CD14-positive monocyte (primary cell): ENCODE measurements around the gene PDILT. TPM values are rescaled to one million over a fixed set of nuclear protein-coding genes. Genes with fewer than 3 reads are reported as not detected.

ENCODE experiments used
- DNase-seq, 3 donors: peaks; one replicate each; pipeline ENCODE4 v3.0.0-alpha.2; 2011 to 2022
- H2AFZ ChIP-seq: 2 replicates; pipeline ENCODE4 v1.6.0; 2012; ENCODE audit warnings: mild to moderate bottlenecking, low read depth, low read length, inconsistent platforms; ENCODE audit not compliant: insufficient read depth, poor library complexity, severe bottlenecking
- H3K27ac ChIP-seq, 2 donors: 1 replicate in 1 of 2; 2 replicates in 1 of 2; pipeline ENCODE4 v1.5.1; 2012 to 2013; ENCODE audit warnings: low read length in 2 of 2, control low read depth in 1 of 2, inconsistent platforms in 1 of 2, low read depth in 1 of 2, mild to moderate bottlenecking in 1 of 2
- H3K27me3 ChIP-seq, 2 donors: one replicate each; pipeline versions ENCODE4 v1.6.0 to v1.6.1; 2011 to 2013; ENCODE audit warnings: low read length in 2 of 2; ENCODE audit not compliant: control insufficient read depth in 2 of 2, insufficient read depth in 2 of 2
- H3K36me3 ChIP-seq, 2 donors: replicated peaks in 1 of 2; 1 replicate in 1 of 2; 2 replicates in 1 of 2; pipeline versions ENCODE4 v1.5.1 to v1.6.1; 2012 to 2013; ENCODE audit warnings: low read length in 2 of 2, control low read depth in 1 of 2, inconsistent platforms in 1 of 2, mild to moderate bottlenecking in 1 of 2; ENCODE audit not compliant: insufficient read depth in 2 of 2, control insufficient read depth in 1 of 2
- H3K4me1 ChIP-seq, 2 donors: 1 replicate in 1 of 2; 2 replicates in 1 of 2; pipeline versions ENCODE4 v1.5.1 to v1.6.1; 2012 to 2013; ENCODE audit warnings: low read length in 2 of 2, control low read depth in 1 of 2, inconsistent platforms in 1 of 2, mild to moderate bottlenecking in 1 of 2, moderate library complexity in 1 of 2; ENCODE audit not compliant: insufficient read depth in 2 of 2, control insufficient read depth in 1 of 2
- H3K4me2 ChIP-seq: replicated peaks from 2 replicates; pipeline ENCODE3; 2012; ENCODE audit warnings: low read length, moderate library complexity, mild to moderate bottlenecking; ENCODE audit not compliant: poor library complexity, severe bottlenecking; ENCODE audit errors: extremely low read depth
- H3K4me3 ChIP-seq, 3 experiments: fragments of 200-600 bp in 1 of 3; sonication (generic) in 1 of 3; replicated peaks in 1 of 3; 1 replicate in 2 of 3; 2 replicates in 1 of 3; pipeline ENCODE4 v1.5.1; 2011 to 2013; ENCODE audit warnings: low read length in 3 of 3, mild to moderate bottlenecking in 3 of 3, control low read depth in 2 of 3, low read depth in 2 of 3, inconsistent platforms in 1 of 3, moderate library complexity in 1 of 3
- H3K79me2 ChIP-seq: 2 replicates; pipeline ENCODE4 v1.6.0; 2012; ENCODE audit warnings: mild to moderate bottlenecking, control low read depth, inconsistent platforms, low read length, moderate library complexity; ENCODE audit not compliant: insufficient read depth
- H3K9ac ChIP-seq: 2 replicates; pipeline ENCODE4 v1.6.0; 2017; ENCODE audit warnings: low read length, mild to moderate bottlenecking; ENCODE audit not compliant: insufficient read depth, poor library complexity, severe bottlenecking
- H3K9me3 ChIP-seq, 2 donors: replicated peaks in 1 of 2; 1 replicate in 1 of 2; 2 replicates in 1 of 2; pipeline versions ENCODE4 v1.5.1 to v1.6.1; 2012 to 2013; ENCODE audit warnings: low read length in 2 of 2, control low read depth in 1 of 2; ENCODE audit not compliant: control insufficient read depth in 1 of 2, insufficient read depth in 1 of 2
- H4K20me1 ChIP-seq: 2 replicates; pipeline ENCODE4 v1.6.0; 2012; ENCODE audit warnings: mild to moderate bottlenecking, low read length, control low read depth, moderate library complexity; ENCODE audit not compliant: insufficient read depth
- H3K27ac Mint-ChIP-seq, 7 donors: one replicate each; pipeline ENCODE4 v1.8.0; 2020; ENCODE audit warnings: mild to moderate bottlenecking in 7 of 7, mixed read lengths in 7 of 7, moderate library complexity in 6 of 7, inconsistent platforms in 2 of 7
- H3K27me3 Mint-ChIP-seq, 3 donors: one replicate each; pipeline ENCODE4 v1.8.0; 2021 to 2022; ENCODE audit warnings: low read depth in 3 of 3, mild to moderate bottlenecking in 3 of 3, mixed read lengths in 3 of 3, moderate library complexity in 3 of 3, inconsistent platforms in 1 of 3
- H3K36me3 Mint-ChIP-seq, 2 donors: one replicate each; pipeline ENCODE4 v1.8.0; 2020; ENCODE audit warnings: mixed read lengths in 2 of 2, inconsistent platforms in 1 of 2, mild to moderate bottlenecking in 1 of 2
- H3K4me1 Mint-ChIP-seq: one replicate; pipeline ENCODE4 v1.8.0; 2020; ENCODE audit warnings: mild to moderate bottlenecking, mixed read lengths
- H3K4me3 Mint-ChIP-seq, 2 donors: one replicate each; pipeline ENCODE4 v1.8.0; 2020; ENCODE audit warnings: mild to moderate bottlenecking in 2 of 2, mixed read lengths in 2 of 2, moderate library complexity in 1 of 2
- H3K9me3 Mint-ChIP-seq, 7 donors: one replicate each; pipeline ENCODE4 v1.8.0; 2020 to 2022; ENCODE audit warnings: mixed read lengths in 7 of 7, mild to moderate bottlenecking in 6 of 7, moderate library complexity in 6 of 7, inconsistent platforms in 2 of 7
- WGBS: methylation state at CpG from one replicate; pipeline ENCODE4 v1.1.5; 2013; ENCODE audit warnings: missing lambda C conversion rate; ENCODE audit not compliant: insufficient coverage; 5-methylcytosine and 5-hydroxymethylcytosine counted together
- intact Hi-C, 2 donors: fragments of 100-400 bp; cut with micrococcal nuclease; formaldehyde crosslinking; loops; one replicate each; pipeline versions ENCODE4 v1.15.0 to v1.15.1; 2023
- polyA plus RNA-seq, 3 donors: library from polyadenylated mRNA; depleted of rRNA in 1 of 3; unstranded in 2 of 3; stranded (reverse) in 1 of 3; fragments of 300-500 nt in 2 of 3; fragments of >200 nt in 1 of 3; fragmentation: Illumina TruSeq in 2 of 3; gene quantifications; 1 replicate in 2 of 3; 2 replicates in 1 of 3; pipeline ENCODE4 v1.2.3, GENCODE V29; 2012 to 2021
- TF ChIP-seq, protein P1 (sequence below): fragments of 200-600 bp; IDR thresholded peaks from one replicate; pipeline ENCODE4 v1.8.0; 2022; ENCODE audit warnings: antibody characterized with exemption, mild to moderate bottlenecking

PDILT gene
- polyA plus RNA-seq, 3 donors, result not detected

DNA sequence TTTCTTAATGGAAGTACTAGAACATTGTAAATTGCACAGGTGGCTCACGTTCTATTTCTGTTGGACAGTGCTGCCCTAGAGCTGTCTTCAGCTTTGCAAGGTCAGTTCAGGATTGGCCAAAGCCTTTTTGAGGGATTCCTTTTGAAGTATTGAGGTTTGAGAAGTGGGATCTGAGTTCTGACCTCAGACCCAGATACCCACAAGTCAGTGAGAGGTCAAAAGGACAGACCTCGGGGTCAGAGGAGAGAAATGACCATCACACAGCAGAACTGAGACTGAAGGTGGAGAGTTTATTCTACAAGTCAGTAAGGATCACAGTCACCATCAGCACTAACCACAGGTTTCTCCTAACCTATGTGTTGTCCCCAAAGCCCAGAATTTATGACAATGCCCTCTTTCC is 6.5 kb upstream of the PDILT start:
- peak overlapping the region; percentile 7 for H2AFZ ChIP-seq
- intact Hi-C loops, result no loop called here
- H3K4me1 Mint-ChIP-seq, result peaks cover 17% of the 10 kb centered on the region
- H3K4me1 ChIP-seq, result peaks cover 21 to 24% of the 10 kb centered on the region in 2 donors
- H3K4me2 ChIP-seq, result no peak overlapping the region
- TF ChIP-seq, protein P1, sequence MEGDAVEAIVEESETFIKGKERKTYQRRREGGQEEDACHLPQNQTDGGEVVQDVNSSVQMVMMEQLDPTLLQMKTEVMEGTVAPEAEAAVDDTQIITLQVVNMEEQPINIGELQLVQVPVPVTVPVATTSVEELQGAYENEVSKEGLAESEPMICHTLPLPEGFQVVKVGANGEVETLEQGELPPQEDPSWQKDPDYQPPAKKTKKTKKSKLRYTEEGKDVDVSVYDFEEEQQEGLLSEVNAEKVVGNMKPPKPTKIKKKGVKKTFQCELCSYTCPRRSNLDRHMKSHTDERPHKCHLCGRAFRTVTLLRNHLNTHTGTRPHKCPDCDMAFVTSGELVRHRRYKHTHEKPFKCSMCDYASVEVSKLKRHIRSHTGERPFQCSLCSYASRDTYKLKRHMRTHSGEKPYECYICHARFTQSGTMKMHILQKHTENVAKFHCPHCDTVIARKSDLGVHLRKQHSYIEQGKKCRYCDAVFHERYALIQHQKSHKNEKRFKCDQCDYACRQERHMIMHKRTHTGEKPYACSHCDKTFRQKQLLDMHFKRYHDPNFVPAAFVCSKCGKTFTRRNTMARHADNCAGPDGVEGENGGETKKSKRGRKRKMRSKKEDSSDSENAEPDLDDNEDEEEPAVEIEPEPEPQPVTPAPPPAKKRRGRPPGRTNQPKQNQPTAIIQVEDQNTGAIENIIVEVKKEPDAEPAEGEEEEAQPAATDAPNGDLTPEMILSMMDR, result no peak
- peaks cover 0 to 3% (median 0%) of the 10 kb centered on the region in 7 donors for H3K9me3 Mint-ChIP-seq
- H3K36me3 ChIP-seq, result no peaks in the 10 kb centered on the region
- no peak overlapping the region for H3K9ac ChIP-seq
- H3K27me3 Mint-ChIP-seq, result peaks cover 6 to 16% (median 9%) of the 10 kb centered on the region in 3 donors
- H3K4me3 ChIP-seq, result no peak overlapping the region
- no peak for DNase-seq
- WGBS, result no CpG with 5 or more reads among the region's 2 CpGs
- no peak overlapping the region for H3K4me3 Mint-ChIP-seq
- H3K27ac Mint-ChIP-seq, result peak overlapping the region in 5 of 7 donors; percentile 75 to 81 (median 76)
- H3K9me3 ChIP-seq, result no peaks in the 10 kb centered on the region
- no peak overlapping the region for H3K27ac ChIP-seq
- no peaks in the 10 kb centered on the region for H4K20me1 ChIP-seq
- H3K27me3 ChIP-seq, result peaks cover 3 to 15% of the 10 kb centered on the region in 2 donors
- H3K36me3 Mint-ChIP-seq, result peaks cover 0 to 3% of the 10 kb centered on the region in 2 donors
- no peaks in the 10 kb centered on the region for H3K79me2 ChIP-seq

DNA sequence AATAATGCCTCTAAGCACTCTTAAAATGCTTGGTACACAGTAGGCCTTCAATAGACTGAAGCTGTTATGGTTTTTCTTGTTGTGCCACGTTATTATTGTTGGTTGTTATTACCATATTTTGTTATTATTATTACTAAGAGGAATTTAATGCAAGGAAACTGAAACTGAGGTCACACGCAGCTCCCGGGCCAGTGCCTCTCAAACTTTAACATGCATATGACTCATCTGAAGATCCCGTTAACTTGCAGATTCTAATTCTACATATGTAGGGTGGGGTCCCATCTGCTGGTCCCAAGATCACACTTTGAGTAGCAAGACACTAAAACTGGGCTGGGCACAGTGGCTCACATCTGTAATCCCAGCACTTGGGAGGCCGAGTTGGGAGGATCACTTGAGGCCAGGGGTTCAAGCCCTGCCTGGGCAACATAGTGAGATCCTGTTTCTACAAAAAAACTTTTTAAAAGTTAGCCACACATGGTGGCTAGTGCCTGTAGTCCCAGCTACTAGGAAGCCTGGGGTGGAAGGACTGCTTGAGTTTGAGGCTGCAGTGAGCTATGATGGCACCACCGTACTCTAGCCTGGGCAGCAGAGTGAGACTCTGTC is 5.7 kb upstream of the PDILT start:
- Histone ChIP-seq H3K9me3 (no peaks in the 10 kb centered on the region), H3K36me3 (no peaks in the 10 kb centered on the region), H3K79me2 (no peaks in the 10 kb centered on the region), H3K4me1 (peaks cover 21 to 24% of the 10 kb centered on the region in 2 donors), H3K27me3 (peaks cover under 1 to 11% of the 10 kb centered on the region in 2 donors), H3K4me3 (no peak overlapping the region), H3K27ac (peak overlapping the region; percentile 92 to 95), H2AFZ (peak overlapping the region; percentile 82), H3K4me2 (peak overlapping the region; percentile 33), H3K9ac (peak overlapping the region; percentile 29), H4K20me1 (no peaks in the 10 kb centered on the region)
- WGBS, result 100% methylated on average over 1 of the region's 6 CpGs
- Mint-ChIP-seq H3K9me3 (peaks cover 0 to 3% (median 0%) of the 10 kb centered on the region in 7 donors), H3K36me3 (peaks cover 0 to 3% of the 10 kb centered on the region in 2 donors), H3K4me1 (peaks cover 17% of the 10 kb centered on the region), H3K27ac (peak overlapping the region; percentile 85 to 98 (median 94)), H3K4me3 (peak overlapping the region in 1 of 2 donors; percentile 51), H3K27me3 (peaks cover 6 to 12% (median 9%) of the 10 kb centered on the region in 3 donors)
- peak; percentile 75 to 86 (median 75) for DNase-seq
- intact Hi-C loops, result no loop called here
- TF ChIP-seq, protein P1, result no peak
